ENCODE data around the gene PGGT1B. TPM values are rescaled to one million over a fixed set of nuclear protein-coding genes. Genes with fewer than 3 reads are reported as not detected.

Gene PGGT1B
- total and polyA plus RNA-seq, 9 of the 15 experiments (the other 6 are each of a cell fraction or from before 2014, with no cell fraction given) = 5.3 to 33.7 (median 19.8) TPM

DNA sequence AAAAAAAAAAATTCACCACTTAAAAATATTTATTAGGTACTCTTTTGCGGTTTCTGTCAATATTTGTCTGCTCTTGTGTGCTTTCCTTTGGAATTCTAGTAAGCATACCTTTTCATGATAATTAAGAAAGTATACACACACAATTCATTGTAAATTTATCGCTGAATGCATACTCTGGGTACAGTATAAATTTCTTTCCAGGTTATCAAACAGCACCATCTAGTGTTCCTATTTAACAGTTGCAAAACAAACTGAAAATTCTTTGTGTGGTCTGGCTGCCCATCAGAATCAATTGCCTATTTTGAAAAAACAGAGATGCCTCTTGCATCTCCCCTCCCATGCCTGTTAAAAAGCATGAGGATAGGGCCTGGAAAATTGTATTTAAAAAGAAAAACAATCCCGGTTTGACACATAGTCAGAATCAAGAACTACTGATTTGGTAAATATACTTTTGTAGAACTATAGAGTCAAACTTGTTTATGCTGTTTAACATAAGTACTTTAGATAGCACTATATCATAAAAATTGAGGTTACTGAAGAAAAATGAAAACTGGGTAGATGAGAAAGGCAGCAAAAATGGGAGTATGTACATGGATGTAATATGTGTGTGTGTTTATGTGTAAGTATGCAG, 16.2 kb downstream of the PGGT1B start (continued):
- TF ChIP-seq ZNF609 (CRISPR knock-in tag; IDR thresholded peaks at IDR 0.05; ENCODE audit: borderline replicate concordance) (no peak), SMC3 (conservative IDR thresholded peaks at IDR 0.05; ENCODE audit: insufficient read depth, low read depth, low read length) (0 out of 2 replicates have a peak, but pooled peaks have one; percentile 32), KLF6 (CRISPR knock-in tag; IDR thresholded peaks at IDR 0.05; ENCODE audit: borderline replicate concordance) (no peak), DEAF1 (CRISPR knock-in tag; IDR thresholded peaks at IDR 0.05) (peak; percentile 60; the same call in 1 of the 2 replicates), NBN (IDR thresholded peaks at IDR 0.05; ENCODE audit: low read depth) (0 out of 2 replicates have a peak, but pooled peaks have one; percentile 26)
